HCEC 1CT (cell line): ENCODE data around the gene MPHOSPH9.

ENCODE experiments used
- DNase-seq: peaks from one replicate; pipeline ENCODE4 v3.0.0-alpha.2; 2017

Gene MPHOSPH9

GRCh38 chr12:123148655-123149054 lies 84.3 kb downstream of the MPHOSPH9 start:
- DNase-seq, result no peak

- no peak for DNase-seq
Observed at GRCh38 chr12:123148223-123148622, 84.7 kb downstream of the MPHOSPH9 start.

- no peak for DNase-seq
Observed at GRCh38 chr12:123145211-123145610, 87.7 kb downstream of the MPHOSPH9 start.

GRCh38 chr12:123143736-123144461 lies 89.0 kb downstream of the MPHOSPH9 start:
- no peak for DNase-seq

GRCh38 chr12:123142921-123143735 lies 89.8 kb downstream of the MPHOSPH9 start:
- DNase-seq, result no peak

GRCh38 chr12:123142518-123142840 lies 90.5 kb downstream of the MPHOSPH9 start:
- no peak for DNase-seq

- DNase-seq, result peak; percentile 77
Observed at GRCh38 chr12:123141615-123142517, 91.1 kb downstream of the MPHOSPH9 start.

GRCh38 chr12:123140676-123141614 lies 92.0 kb downstream of the MPHOSPH9 start:
- no peak for DNase-seq

- DNase-seq, result peak; percentile 75
Observed at GRCh38 chr12:123139926-123140675, 92.8 kb downstream of the MPHOSPH9 start.

GRCh38 chr12:123135688-123136087 lies 97.3 kb downstream of the MPHOSPH9 start:
- no peak for DNase-seq

GRCh38 chr12:123134826-123135225 lies 98.1 kb downstream of the MPHOSPH9 start:
- no peak for DNase-seq

- no peak for DNase-seq
Observed at GRCh38 chr12:123134271-123134671, 98.7 kb downstream of the MPHOSPH9 start.

- no peak for DNase-seq
Observed at GRCh38 chr12:123133701-123134100, 99.2 kb downstream of the MPHOSPH9 start.

GRCh38 chr12:123132951-123133619 lies 99.9 kb downstream of the MPHOSPH9 start:
- DNase-seq, result no peak

GRCh38 chr12:123131879-123132402 lies 101.0 kb downstream of the MPHOSPH9 start:
- no peak for DNase-seq

GRCh38 chr12:123131291-123131832 lies 101.6 kb downstream of the MPHOSPH9 start:
- no peak for DNase-seq

GRCh38 chr12:123129621-123130020 lies 103.3 kb downstream of the MPHOSPH9 start:
- no peak for DNase-seq

GRCh38 chr12:123127182-123127495 lies 105.8 kb downstream of the MPHOSPH9 start:
- DNase-seq, result no peak

GRCh38 chr12:123126294-123127181 lies 106.4 kb downstream of the MPHOSPH9 start:
- DNase-seq, result peak; percentile 100
